Memory B cell (primary cell): ENCODE data around the gene PLEKHS1.
A peak's percentile ranks its signal among the peaks of the same experiment; 100 is the strongest.

Experiments used
- ATAC-seq: fragments of 150-1000 bp; cut with Tn5 transposase; 2 replicates; pipeline ENCODE4 v1.10.0; 2021; ENCODE audit warnings: low read depth, mild to moderate bottlenecking, moderate library complexity
- DNase-seq, 2 donors: peaks; one replicate each; pipeline ENCODE4 v3.0.0; 2022; ENCODE audit warnings: low spot score in 2 of 2
- H3K27ac Mint-ChIP-seq: one replicate; pipeline ENCODE4 v1.8.0; 2022; ENCODE audit warnings: mild to moderate bottlenecking, moderate library complexity, mixed read lengths
- H3K27me3 Mint-ChIP-seq: one replicate; pipeline ENCODE4 v1.8.0; 2022; ENCODE audit warnings: mixed read lengths
- H3K36me3 Mint-ChIP-seq: one replicate; pipeline ENCODE4 v1.8.0; 2022; ENCODE audit warnings: mild to moderate bottlenecking, mixed read lengths
- H3K4me1 Mint-ChIP-seq: one replicate; pipeline ENCODE4 v1.8.0; 2022; ENCODE audit warnings: mixed read lengths
- H3K4me3 Mint-ChIP-seq: one replicate; pipeline ENCODE4 v1.8.0; 2022; ENCODE audit warnings: mild to moderate bottlenecking, moderate library complexity, mixed read lengths
- H3K9me3 Mint-ChIP-seq: one replicate; pipeline ENCODE4 v1.8.0; 2022; ENCODE audit warnings: mixed read lengths

PLEKHS1 gene

DNA sequence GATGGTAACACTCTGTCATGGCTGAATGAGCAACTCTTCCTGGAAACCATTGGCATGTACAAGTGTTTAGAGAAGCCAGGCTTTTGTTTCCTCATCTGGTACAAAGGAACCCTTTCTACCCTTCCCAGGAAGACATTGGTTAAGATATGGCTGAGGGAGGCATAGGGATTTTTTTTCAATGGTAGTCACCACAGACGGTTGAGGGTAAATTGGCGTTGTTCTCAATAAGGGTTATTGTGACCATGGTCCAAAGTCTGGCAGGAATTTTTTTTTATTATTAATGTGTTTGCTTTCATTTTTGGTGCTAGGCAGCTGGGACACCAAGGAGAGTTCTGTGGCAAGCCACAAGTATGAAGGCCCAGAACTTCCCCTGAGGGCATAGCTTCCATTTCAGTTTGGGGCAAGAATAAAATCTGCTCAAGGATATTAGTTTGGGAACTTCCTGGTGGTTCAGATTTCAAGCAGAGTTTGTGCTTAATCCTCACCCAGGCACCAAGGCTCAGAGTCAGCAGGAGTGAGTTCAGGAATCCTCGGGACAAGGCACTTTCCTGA is at the start of gene PLEKHS1:
PLEKHS1 (plus strand) TSS at position 502 of the 552 bp plus-strand sequence. CDS start 3,596 bp downstream, outside the sequence.
- Mint-ChIP-seq H3K4me1 (no peaks in the 10 kb centered on the region), H3K27me3 (peaks cover 6% of the 10 kb centered on the region), H3K9me3 (no peaks in the 10 kb centered on the region), H3K27ac (no peak within 1 kb of the TSS), H3K4me3 (no peak within 1 kb of the TSS), H3K36me3 (no peaks in the 10 kb centered on the region)
- DNase-seq (no peak), ATAC-seq (no peak)

DNA sequence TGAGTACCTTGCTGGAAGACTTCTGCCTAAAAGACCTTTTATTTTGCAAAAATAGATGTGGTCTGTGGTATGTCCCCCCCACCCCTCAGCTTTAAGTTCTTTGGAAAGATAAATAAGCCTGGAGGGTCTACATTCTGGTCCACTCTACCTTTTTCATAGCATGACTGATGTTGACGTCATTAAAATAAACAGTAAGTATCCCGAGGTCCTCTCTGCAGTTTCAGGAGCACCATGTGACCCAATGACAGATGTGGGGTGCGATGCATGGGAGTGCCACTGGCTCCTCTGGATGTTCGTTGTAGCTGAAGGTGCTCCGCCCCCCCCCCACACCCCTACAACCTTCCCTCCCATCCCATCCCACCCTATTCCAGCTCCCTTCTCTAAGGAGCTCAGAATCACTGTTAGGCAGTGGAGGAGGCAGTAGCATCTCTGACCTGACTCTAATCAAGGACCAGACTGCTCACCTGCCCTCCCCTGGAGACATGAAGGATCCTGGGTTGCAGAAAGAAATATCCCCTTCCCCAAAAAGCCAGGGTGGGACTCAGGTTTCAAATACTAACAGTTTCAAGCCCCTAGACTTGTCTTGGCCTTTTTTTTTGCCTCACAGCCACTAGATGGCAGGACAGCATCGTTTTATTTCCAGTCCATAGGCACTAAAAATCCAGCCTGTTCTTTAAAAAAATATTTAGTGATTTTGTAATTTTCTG is 46.7 kb upstream of the PLEKHS1 start:
- peaks cover 22% of the 10 kb centered on the region for H3K36me3 Mint-ChIP-seq
- H3K27ac Mint-ChIP-seq: no peak overlapping the region
- H3K27me3 Mint-ChIP-seq: no peaks in the 10 kb centered on the region
- DNase-seq (peak in 1 of 2 donors; percentile 11), ATAC-seq (no peak)
- no peaks in the 10 kb centered on the region for H3K9me3 Mint-ChIP-seq
- no peak overlapping the region for H3K4me3 Mint-ChIP-seq
- H3K4me1 Mint-ChIP-seq: peaks cover 11% of the 10 kb centered on the region

DNA sequence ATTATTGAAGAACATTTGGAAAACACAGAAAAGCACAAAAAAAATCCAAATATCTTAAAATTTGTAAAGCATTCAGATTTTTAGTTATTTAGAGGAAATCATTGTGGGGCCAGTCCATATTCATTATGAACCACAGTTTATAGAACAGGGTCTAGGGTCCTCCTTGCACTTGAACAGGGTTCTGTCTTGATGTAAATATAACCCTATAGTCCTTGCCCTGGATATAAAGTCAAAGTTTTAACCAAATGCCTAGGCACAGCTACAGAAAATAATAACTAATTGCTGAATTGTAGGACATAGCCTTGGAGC is 46.2 kb upstream of the PLEKHS1 start:
- peaks cover 24% of the 10 kb centered on the region for H3K36me3 Mint-ChIP-seq
- ATAC-seq: no peak
- H3K4me1 Mint-ChIP-seq: peaks cover 14% of the 10 kb centered on the region
- no peaks in the 10 kb centered on the region for H3K27me3 Mint-ChIP-seq
- no peaks in the 10 kb centered on the region for H3K9me3 Mint-ChIP-seq
- no peak overlapping the region for H3K27ac Mint-ChIP-seq
- H3K4me3 Mint-ChIP-seq: no peak overlapping the region
- DNase-seq: no peak

GRCh38 chr10:113706623-113707022 is 44.9 kb upstream of the PLEKHS1 start:
- ATAC-seq: no peak
- Mint-ChIP-seq H3K4me3 (no peak overlapping the region), H3K9me3 (no peaks in the 10 kb centered on the region), H3K27ac (no peak overlapping the region), H3K4me1 (peaks cover 14% of the 10 kb centered on the region), H3K36me3 (peaks cover 20% of the 10 kb centered on the region), H3K27me3 (no peaks in the 10 kb centered on the region)
- no peak for DNase-seq

- no peak overlapping the region for H3K4me3 Mint-ChIP-seq
- no peaks in the 10 kb centered on the region for H3K9me3 Mint-ChIP-seq
- H3K27ac Mint-ChIP-seq: no peak overlapping the region
- no peaks in the 10 kb centered on the region for H3K27me3 Mint-ChIP-seq
- peaks cover 17% of the 10 kb centered on the region for H3K4me1 Mint-ChIP-seq
- peaks cover 23% of the 10 kb centered on the region for H3K36me3 Mint-ChIP-seq
- DNase-seq (no peak), ATAC-seq (no peak)
Measured at GRCh38 chr10:113708640-113709039, 42.8 kb upstream of the PLEKHS1 start.

DNA sequence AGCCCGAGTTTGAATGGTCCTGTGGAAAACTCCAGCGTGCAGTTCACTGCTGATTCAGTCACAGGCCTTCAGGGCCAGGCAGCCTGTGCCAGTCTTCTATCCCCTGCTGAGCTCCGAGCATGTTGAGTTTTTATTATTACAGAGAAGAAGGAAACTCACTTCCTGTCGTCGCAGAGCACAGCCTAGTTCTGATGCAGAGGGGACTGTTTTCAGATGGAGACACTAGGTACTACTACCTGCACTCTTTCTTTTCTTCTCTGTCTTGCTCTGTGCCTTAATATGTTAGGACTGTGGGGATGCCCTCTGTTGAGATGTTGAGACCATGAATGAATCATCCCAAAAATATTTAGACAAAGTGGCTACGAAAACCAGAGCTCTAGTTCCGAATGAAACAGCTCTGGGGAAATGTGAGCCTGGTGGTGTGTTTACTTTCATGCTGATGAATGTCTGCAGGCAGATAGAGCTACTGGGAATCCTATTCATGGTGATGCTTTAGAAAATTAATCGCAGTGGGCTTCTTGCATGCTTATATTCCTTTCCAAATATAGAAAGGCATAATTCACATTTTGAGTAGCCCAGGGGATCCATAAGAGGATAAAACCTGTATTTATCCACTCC is 42.2 kb upstream of the PLEKHS1 start:
- Mint-ChIP-seq H3K36me3 (peaks cover 27% of the 10 kb centered on the region), H3K27ac (no peak overlapping the region), H3K4me3 (no peak overlapping the region), H3K9me3 (no peaks in the 10 kb centered on the region), H3K4me1 (peaks cover 17% of the 10 kb centered on the region), H3K27me3 (no peaks in the 10 kb centered on the region)
- ATAC-seq (no peak), DNase-seq (no peak)

DNA sequence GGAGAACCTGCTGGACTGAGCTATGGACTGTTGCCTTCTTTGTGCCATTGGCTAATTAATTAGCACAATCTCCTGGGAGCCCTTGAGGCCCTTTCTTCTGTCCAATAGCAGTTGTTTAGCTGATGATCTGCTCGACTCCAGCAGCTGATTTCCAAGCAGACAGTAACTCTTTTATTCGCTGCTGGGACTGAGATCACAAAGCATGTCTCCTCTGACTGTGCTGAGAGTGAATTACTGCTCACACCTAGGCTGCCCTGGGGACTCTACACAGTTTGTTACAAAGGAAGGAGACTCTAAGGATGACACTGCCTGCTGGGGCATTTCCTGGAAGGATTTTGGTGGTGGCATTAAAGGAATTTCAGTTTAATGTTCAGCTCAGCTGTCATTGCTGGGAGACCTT is 40.3 kb upstream of the PLEKHS1 start:
- ATAC-seq (no peak), DNase-seq (no peak)
- no peak overlapping the region for H3K27ac Mint-ChIP-seq

GRCh38 chr10:113712024-113712423 is 39.5 kb upstream of the PLEKHS1 start:
- DNase-seq (no peak), ATAC-seq (no peak)
- peaks cover 33% of the 10 kb centered on the region for H3K36me3 Mint-ChIP-seq
- no peaks in the 10 kb centered on the region for H3K9me3 Mint-ChIP-seq
- H3K4me3 Mint-ChIP-seq: no peak overlapping the region
- no peak overlapping the region for H3K27ac Mint-ChIP-seq
- peaks cover 25% of the 10 kb centered on the region for H3K4me1 Mint-ChIP-seq
- no peaks in the 10 kb centered on the region for H3K27me3 Mint-ChIP-seq

More for the DNA sequence above, 40.3 kb upstream of the PLEKHS1 start:
- Mint-ChIP-seq H3K4me1 (peaks cover 22% of the 10 kb centered on the region), H3K9me3 (no peaks in the 10 kb centered on the region), H3K4me3 (no peak overlapping the region), H3K27me3 (no peaks in the 10 kb centered on the region), H3K36me3 (peaks cover 35% of the 10 kb centered on the region)

GRCh38 chr10:113712755-113713639 is 38.5 kb upstream of the PLEKHS1 start:
- Mint-ChIP-seq H3K27me3 (no peaks in the 10 kb centered on the region), H3K4me3 (no peak overlapping the region), H3K9me3 (no peaks in the 10 kb centered on the region), H3K27ac (no peak overlapping the region), H3K4me1 (peaks cover 23% of the 10 kb centered on the region), H3K36me3 (peaks cover 34% of the 10 kb centered on the region)
- no peak for ATAC-seq
- DNase-seq: no peak

GRCh38 chr10:113713640-113713982 is 37.9 kb upstream of the PLEKHS1 start:
- Mint-ChIP-seq H3K4me3 (no peak overlapping the region), H3K9me3 (no peaks in the 10 kb centered on the region), H3K27me3 (no peaks in the 10 kb centered on the region), H3K27ac (no peak overlapping the region), H3K4me1 (peaks cover 21% of the 10 kb centered on the region), H3K36me3 (peaks cover 34% of the 10 kb centered on the region)
- ATAC-seq (no peak), DNase-seq (no peak)

- Mint-ChIP-seq H3K27ac (peak overlapping the region; percentile 45), H3K4me1 (peaks cover 15% of the 10 kb centered on the region), H3K36me3 (peaks cover 46% of the 10 kb centered on the region), H3K9me3 (no peaks in the 10 kb centered on the region), H3K27me3 (no peaks in the 10 kb centered on the region), H3K4me3 (no peak overlapping the region)
- DNase-seq (no peak), ATAC-seq (no peak)
Measured at GRCh38 chr10:113716109-113716910, 35.2 kb upstream of the PLEKHS1 start.

GRCh38 chr10:113718969-113719822 is 32.3 kb upstream of the PLEKHS1 start:
- ATAC-seq: no peak
- peaks cover 41% of the 10 kb centered on the region for H3K36me3 Mint-ChIP-seq
- no peaks in the 10 kb centered on the region for H3K27me3 Mint-ChIP-seq
- no peak for DNase-seq
- no peaks in the 10 kb centered on the region for H3K9me3 Mint-ChIP-seq
- no peak overlapping the region for H3K27ac Mint-ChIP-seq
- peaks cover 9% of the 10 kb centered on the region for H3K4me1 Mint-ChIP-seq
- H3K4me3 Mint-ChIP-seq: no peak overlapping the region

DNA sequence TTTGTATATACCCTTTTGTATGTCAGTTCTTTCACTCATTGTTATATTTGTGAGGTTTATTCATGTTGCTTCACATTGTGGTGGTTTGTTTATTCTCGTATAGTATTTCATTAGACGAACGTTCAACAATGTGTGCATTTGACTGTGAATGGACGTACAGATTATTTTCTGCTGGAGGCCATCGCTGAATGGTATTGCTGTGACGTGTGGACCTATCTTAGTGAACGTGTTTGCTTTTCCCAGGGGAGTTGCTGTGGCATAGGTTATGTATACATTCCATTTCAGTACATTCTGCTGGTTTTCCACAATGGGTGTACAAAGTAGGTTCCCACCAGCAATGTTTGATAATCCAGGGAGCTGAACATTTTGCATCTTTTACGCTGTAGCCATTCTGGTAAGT is 31.1 kb upstream of the PLEKHS1 start:
- no peak overlapping the region for H3K4me3 Mint-ChIP-seq
- no peak for ATAC-seq
- no peaks in the 10 kb centered on the region for H3K9me3 Mint-ChIP-seq
- no peak for DNase-seq
- H3K27me3 Mint-ChIP-seq: no peaks in the 10 kb centered on the region
- H3K36me3 Mint-ChIP-seq: peaks cover 44% of the 10 kb centered on the region
- H3K27ac Mint-ChIP-seq: no peak overlapping the region
- H3K4me1 Mint-ChIP-seq: peaks cover 9% of the 10 kb centered on the region
